HCT116 (cell line): ENCODE data around the gene ZNF276.
A peak's percentile ranks its signal among the peaks of the same experiment; 100 is the strongest.

Experiments
- CEBPB ChIP-seq: IDR thresholded peaks from 2 replicates; pipeline ENCODE4 v1.6.1; 2012; ENCODE audit warnings: low read depth
- CTCF ChIP-seq, 3 experiments: fragments of 200-600 bp in 1 of 3; sonication (generic) in 1 of 3; IDR thresholded peaks in 2 of 3; conservative IDR thresholded peaks in 1 of 3; 2 replicates each; pipeline ENCODE4 v1.5.1; 2012 to 2017; ENCODE audit warnings: low read depth in 2 of 3, low read length in 2 of 3, antibody characterized with exemption in 1 of 3, borderline replicate concordance in 1 of 3, control low read depth in 1 of 3, mild to moderate bottlenecking in 1 of 3, mixed read lengths in 1 of 3, mixed run types in 1 of 3, moderate library complexity in 1 of 3; ENCODE audit not compliant: insufficient read depth in 1 of 3
- EZH2 ChIP-seq: fragments of 200-600 bp; sonication (generic); IDR thresholded peaks from 2 replicates; pipeline ENCODE4 v1.6.1; 2017; ENCODE audit warnings: antibody characterized with exemption, mixed run types
- EZH2phosphoT487 ChIP-seq: fragments of 200-600 bp; IDR thresholded peaks from 2 replicates; pipeline ENCODE4 v1.6.1; 2018; ENCODE audit warnings: antibody characterized with exemption, borderline replicate concordance
- MAX ChIP-seq: IDR thresholded peaks from 2 replicates; pipeline ENCODE4 v1.6.1; 2012
- POLR2A ChIP-seq: IDR thresholded peaks from 2 replicates; pipeline ENCODE4 v1.7.0; 2011; ENCODE audit warnings: borderline replicate concordance; ENCODE audit not compliant: insufficient read depth, insufficient read length; ENCODE audit errors: extremely low read depth
- POLR2AphosphoS5 ChIP-seq: IDR thresholded peaks from 2 replicates; pipeline ENCODE4 v1.6.1; 2011; ENCODE audit warnings: mild to moderate bottlenecking, low read depth, low read length, moderate library complexity
- SRF ChIP-seq: IDR thresholded peaks from 2 replicates; pipeline ENCODE4 v1.6.1; 2012; ENCODE audit warnings: low read depth
- YY1 ChIP-seq: IDR thresholded peaks from 2 replicates; pipeline ENCODE4 v1.6.1; 2011; ENCODE audit warnings: low read length, low read depth, moderate library complexity, mild to moderate bottlenecking; ENCODE audit not compliant: insufficient replicate concordance; ENCODE audit errors: extremely low read depth
- ZNF274 ChIP-seq: fragments of 200-500 bp; sonication (Bioruptor generic); IDR thresholded peaks from 2 replicates; pipeline ENCODE4 v1.6.1; 2014; ENCODE audit warnings: mild to moderate bottlenecking, low read depth, low read length, inconsistent platforms

DNA sequence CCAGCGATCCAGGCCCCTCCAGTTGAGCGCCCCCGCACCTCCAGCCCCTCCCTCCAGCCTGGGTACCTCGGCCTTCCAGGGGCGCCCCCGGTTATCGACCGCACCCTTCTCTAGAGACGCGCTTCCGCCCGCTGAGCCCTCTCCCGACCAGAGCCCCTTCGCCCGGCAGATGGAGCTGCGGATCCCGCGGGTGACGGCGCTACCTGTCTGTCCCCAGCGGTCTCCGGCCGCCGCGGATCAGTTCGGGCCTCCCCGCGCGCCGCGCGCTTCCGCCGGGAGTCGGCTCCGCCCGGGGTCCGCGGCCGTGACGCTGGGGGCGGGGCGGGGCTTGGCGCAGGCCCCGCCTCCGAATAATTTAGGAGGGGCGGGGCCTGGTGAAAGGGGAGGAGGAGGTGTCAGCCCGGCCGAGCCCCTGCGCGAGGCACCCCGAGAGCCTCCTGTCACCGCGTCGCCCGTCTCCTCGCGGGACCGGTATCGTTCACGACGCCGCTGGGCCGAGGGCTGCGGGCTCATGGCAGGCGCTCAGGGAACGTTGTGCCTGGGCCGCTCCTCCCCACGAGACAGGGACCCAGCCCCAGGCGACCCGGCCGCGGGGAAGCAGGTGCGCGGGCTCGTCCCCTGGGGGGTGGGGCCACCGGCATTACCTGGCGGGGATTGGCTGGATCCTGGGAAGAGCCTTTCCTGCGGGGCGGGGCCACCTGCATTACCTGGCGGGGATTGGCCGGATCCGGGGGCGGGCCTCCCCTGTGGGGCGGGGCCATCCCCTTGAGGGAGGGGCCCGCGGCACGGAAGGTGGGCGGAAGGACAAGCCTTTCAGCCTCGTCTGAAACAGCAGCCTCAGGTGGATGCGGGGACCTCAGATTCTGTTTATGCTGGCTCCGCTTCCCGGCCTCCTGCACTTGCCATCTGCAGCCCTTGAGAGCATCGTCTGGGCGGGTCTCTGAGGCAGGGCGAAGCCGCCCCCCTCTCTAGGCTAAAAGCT, 19.6 kb upstream of the ZNF276 start, which contains the start of gene SPATA2L:
- no peak for TF ChIP-seq MAX
- no peak for TF ChIP-seq EZH2phosphoT487
- peak in 1 of 3 experiments; percentile 29; a peak in 2 of 6 replicates for TF ChIP-seq CTCF (IDR thresholded peaks at IDR 0.05 in 2 of 3, conservative IDR thresholded peaks at IDR 0.05 in 1 of 3; ENCODE audit: borderline replicate concordance in 1 of 3, insufficient read depth in 1 of 3, low read depth in 2 of 3, low read length in 2 of 3)
- no peak for TF ChIP-seq EZH2
- peak; percentile 95 for TF ChIP-seq POLR2AphosphoS5
- TF ChIP-seq SRF, result no peak
- peak; percentile 78 for TF ChIP-seq POLR2A
- TF ChIP-seq YY1, result peak; percentile 20
- TF ChIP-seq ZNF274, result no peak
- TF ChIP-seq CEBPB, result no peak
